SK-N-SH (cell line): Measurements from ENCODE around the gene ARID5A. TPM values are rescaled to one million over a fixed set of nuclear protein-coding genes. Genes with fewer than 3 reads are reported as not detected.

Experiments used
- CTCF ChIA-PET: fragments of 300-600, 350-600 bp; formaldehyde crosslinking; extraction: SDS; loops from one replicate; lab custom pipeline; 2021; lab: Yijun Ruan, JAX
- POLR2A ChIA-PET: fragments of 350-600 bp; sonication (Branson Sonifier 250); formaldehyde crosslinking; extraction: SDS; loops from one replicate; lab custom pipeline; 2020; ENCODE audit warnings: antibody characterized with exemption, inconsistent platforms; lab: Yijun Ruan, JAX
- DNase-seq: peaks from one replicate; pipeline ENCODE4 v3.0.0; 2012
- H2AFZ ChIP-seq: fragments of 200-600 bp; sonication (generic); 2 replicates; pipeline ENCODE4 v1.8.1; 2016; ENCODE audit warnings: antibody characterized with exemption, mild to moderate bottlenecking, low read depth
- H3F3A ChIP-seq: fragments of 200-600 bp; sonication (generic); replicated peaks from 2 replicates; pipeline ENCODE3; 2016; ENCODE audit warnings: antibody characterized with exemption, mild to moderate bottlenecking; ENCODE audit not compliant: insufficient read depth
- H3K27ac ChIP-seq, 2 experiments: fragments of 200-500 bp in 1 of 2; fragments of 200-600 bp in 1 of 2; sonication (Bioruptor generic) in 1 of 2; sonication (generic), shearing (Covaris generic) in 1 of 2; 2 replicates each; pipeline versions ENCODE4 v1.5.1 to v1.6.1; 2014 to 2016; ENCODE audit warnings: low read depth in 2 of 2, inconsistent platforms in 1 of 2, low read length in 1 of 2, mild to moderate bottlenecking in 1 of 2, mixed read lengths in 1 of 2
- H3K27me3 ChIP-seq: fragments of 200-600 bp; sonication (generic), shearing (Covaris generic); 2 replicates; pipeline ENCODE4 v1.6.1; 2016; ENCODE audit warnings: mixed run types; ENCODE audit not compliant: insufficient read depth
- H3K36me3 ChIP-seq, 2 experiments: fragments of 200-500 bp in 1 of 2; fragments of 200-600 bp in 1 of 2; sonication (Bioruptor generic) in 1 of 2; sonication (generic) in 1 of 2; replicated peaks in 1 of 2; 2 replicates each; pipeline versions ENCODE3 to v1.5.1; 2014 to 2016; ENCODE audit warnings: low read length in 1 of 2, mild to moderate bottlenecking in 1 of 2; ENCODE audit not compliant: insufficient read depth in 2 of 2, control insufficient read depth in 1 of 2
- H3K4me1 ChIP-seq, 2 experiments: fragments of 200-500 bp in 1 of 2; fragments of 200-600 bp in 1 of 2; sonication (Bioruptor generic) in 1 of 2; sonication (generic), shearing (Covaris generic) in 1 of 2; 2 replicates each; pipeline versions ENCODE4 v1.5.1 to v1.6.1; 2014 to 2016; ENCODE audit warnings: low read depth in 1 of 2, low read length in 1 of 2, mixed run types in 1 of 2; ENCODE audit not compliant: insufficient read depth in 2 of 2, control insufficient read depth in 1 of 2
- H3K4me2 ChIP-seq: fragments of 200-600 bp; sonication (generic), shearing (Covaris generic); 2 replicates; pipeline ENCODE4 v1.6.1; 2017; ENCODE audit warnings: mixed run types
- H3K4me3 ChIP-seq, 2 experiments: fragments of 200-500 bp in 1 of 2; fragments of 200-600 bp in 1 of 2; sonication (Bioruptor generic) in 1 of 2; sonication (generic), shearing (Covaris generic) in 1 of 2; 2 replicates each; pipeline versions ENCODE4 v1.5.1 to v1.8.1; 2014 to 2016; ENCODE audit warnings: low read depth in 2 of 2, inconsistent platforms in 1 of 2, low read length in 1 of 2, mild to moderate bottlenecking in 1 of 2, mixed read lengths in 1 of 2, moderate library complexity in 1 of 2
- H3K79me2 ChIP-seq: fragments of 200-600 bp; sonication (generic); 2 replicates; pipeline ENCODE4 v1.8.1; 2017; ENCODE audit warnings: mild to moderate bottlenecking; ENCODE audit not compliant: insufficient read depth
- H3K9ac ChIP-seq: fragments of 200-600 bp; sonication (generic); 2 replicates; pipeline ENCODE4 v1.6.1; 2017; ENCODE audit warnings: mixed run types
- H3K9me2 ChIP-seq: fragments of 200-600 bp; sonication (generic); 2 replicates; pipeline ENCODE4 v1.6.1; 2017; ENCODE audit warnings: mixed run types
- H3K9me3 ChIP-seq: fragments of 200-600 bp; sonication (generic); 2 replicates; pipeline ENCODE4 v1.6.1; 2017; ENCODE audit warnings: mixed run types, mild to moderate bottlenecking, moderate library complexity
- H4K20me1 ChIP-seq: fragments of 200-600 bp; sonication (generic); 2 replicates; pipeline ENCODE4 v1.6.1; 2017; ENCODE audit warnings: mild to moderate bottlenecking, mixed run types; ENCODE audit not compliant: insufficient read depth
- CHD2 ChIP-seq: fragments of 150-350 bp; IDR thresholded peaks from 2 replicates; pipeline ENCODE4 v1.6.1; 2018; ENCODE audit warnings: low read length; ENCODE audit not compliant: partially characterized antibody
- ELF1 ChIP-seq: IDR thresholded peaks from 2 replicates; pipeline ENCODE4 v1.4.0; 2012
- EP300 ChIP-seq, 2 experiments: IDR thresholded peaks; 2 replicates each; pipeline versions ENCODE4 v1.4.0 to v1.6.1; 2012; ENCODE audit warnings: borderline replicate concordance in 1 of 2, low read depth in 1 of 2, low read length in 1 of 2
- EZH2phosphoT487 ChIP-seq: fragments of 200-600 bp; sonication (generic); IDR thresholded peaks from 2 replicates; pipeline ENCODE4 v1.6.1; 2017; ENCODE audit warnings: low read depth, mixed run types, mild to moderate bottlenecking, antibody characterized with exemption, moderate library complexity, borderline replicate concordance
- FOXJ3 ChIP-seq: sonication (generic); formaldehyde crosslinking; IDR thresholded peaks from 2 replicates; pipeline ENCODE4 v1.5.1; 2020; ENCODE audit warnings: mild to moderate bottlenecking, missing genetic modification reagents
- FOXM1 ChIP-seq: IDR thresholded peaks from 2 replicates; pipeline ENCODE4 v1.4.0; 2012; ENCODE audit warnings: low read depth, mild to moderate bottlenecking
- JUND ChIP-seq: IDR thresholded peaks from 2 replicates; pipeline ENCODE4 v1.4.0; 2012
- MEF2A ChIP-seq: IDR thresholded peaks from 2 replicates; pipeline ENCODE4 v1.4.0; 2012; ENCODE audit warnings: low read depth, borderline replicate concordance
- NFIC ChIP-seq: IDR thresholded peaks from 2 replicates; pipeline ENCODE4 v1.4.0; 2012; ENCODE audit warnings: borderline replicate concordance
- NRF1 ChIP-seq: IDR thresholded peaks from 2 replicates; pipeline ENCODE4 v1.6.1; 2012; ENCODE audit warnings: low read depth, mild to moderate bottlenecking, low read length
- POLR2AphosphoS5 ChIP-seq: IDR thresholded peaks from 2 replicates; pipeline ENCODE4 v1.6.1; 2012; ENCODE audit warnings: low read depth, low read length
- RFX5 ChIP-seq: IDR thresholded peaks from 2 replicates; pipeline ENCODE4 v1.6.1; 2012; ENCODE audit warnings: mild to moderate bottlenecking, improper control_type of control experiment, low read length
- RXRA ChIP-seq: IDR thresholded peaks from 2 replicates; pipeline ENCODE4 v1.4.0; 2012; ENCODE audit warnings: low read depth, mild to moderate bottlenecking, borderline replicate concordance
- SIN3A ChIP-seq: IDR thresholded peaks from 2 replicates; pipeline ENCODE4 v1.6.1; 2012; ENCODE audit warnings: low read depth, mild to moderate bottlenecking, low read length, moderate library complexity, borderline replicate concordance
- WGBS: methylation state at CpG from one replicate; pipeline ENCODE4 v1.1.6; 2017; ENCODE audit warnings: low lambda C conversion rate; 5-methylcytosine and 5-hydroxymethylcytosine counted together
- polyA plus RNA-seq, 3 experiments: library from polyadenylated mRNA; depleted of rRNA; stranded (reverse); fragments of >200 nt; gene quantifications; 2 replicates each; pipeline ENCODE4 v1.2.3, GENCODE V29; 2012
- TF ChIP-seq, protein P1 (sequence below): IDR thresholded peaks from 2 replicates; pipeline ENCODE4 v1.4.0; 2012; ENCODE audit warnings: low read depth, borderline replicate concordance
- TF ChIP-seq, protein P2 (sequence below): fragments of 150-350 bp; IDR thresholded peaks from 2 replicates; pipeline ENCODE4 v1.6.1; 2016; ENCODE audit warnings: mild to moderate bottlenecking, low read depth, low read length
- TF ChIP-seq, protein P3 (sequence below): fragments of 150-350 bp; IDR thresholded peaks from 2 replicates; pipeline ENCODE4 v1.6.1; 2017; ENCODE audit warnings: antibody characterized with exemption, low read length, low read depth, borderline replicate concordance
- TF ChIP-seq, protein P4 (sequence below): IDR thresholded peaks from 2 replicates; pipeline ENCODE4; 2012
- TF ChIP-seq, protein P5 (sequence below): IDR thresholded peaks from 2 replicates; pipeline ENCODE4 v1.6.1; 2012; ENCODE audit warnings: mild to moderate bottlenecking, low read depth, low read length, moderate library complexity
- TF ChIP-seq, protein P6 (sequence below): fragments of 200-600 bp; sonication (generic); IDR thresholded peaks from 2 replicates; pipeline ENCODE4 v1.6.1; 2017; ENCODE audit warnings: antibody characterized with exemption, mild to moderate bottlenecking, moderate library complexity

Gene ARID5A
- polyA plus RNA-seq, 1 of the 3 experiments (the other 2 are of a cell fraction): 3.3 TPM

DNA sequence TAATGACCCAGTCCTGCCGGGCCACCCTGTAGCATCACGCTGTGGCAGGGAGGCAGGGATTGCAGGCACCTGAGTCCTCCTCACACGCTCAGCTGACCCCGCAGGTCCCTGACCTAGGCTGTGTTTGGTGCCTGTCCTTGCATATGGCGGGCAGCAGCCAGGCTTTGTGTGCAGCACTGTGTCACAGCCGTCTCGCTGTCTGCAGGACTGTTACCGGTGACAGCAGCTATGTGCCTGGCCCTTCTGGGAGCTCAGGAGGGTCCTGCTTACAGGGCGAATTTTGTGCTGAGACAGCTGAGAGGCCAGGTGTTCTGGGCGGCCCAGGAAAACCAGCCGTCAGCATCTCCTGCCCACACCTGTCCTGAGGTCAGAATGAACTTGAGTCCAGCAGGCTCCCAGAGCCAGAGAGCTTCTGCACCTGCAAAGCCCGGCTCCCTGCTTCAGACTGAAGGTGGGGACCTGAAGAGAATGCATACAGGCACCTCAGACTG is 10.4 kb upstream of the ARID5A start (continued):
- TF ChIP-seq, protein P1, sequence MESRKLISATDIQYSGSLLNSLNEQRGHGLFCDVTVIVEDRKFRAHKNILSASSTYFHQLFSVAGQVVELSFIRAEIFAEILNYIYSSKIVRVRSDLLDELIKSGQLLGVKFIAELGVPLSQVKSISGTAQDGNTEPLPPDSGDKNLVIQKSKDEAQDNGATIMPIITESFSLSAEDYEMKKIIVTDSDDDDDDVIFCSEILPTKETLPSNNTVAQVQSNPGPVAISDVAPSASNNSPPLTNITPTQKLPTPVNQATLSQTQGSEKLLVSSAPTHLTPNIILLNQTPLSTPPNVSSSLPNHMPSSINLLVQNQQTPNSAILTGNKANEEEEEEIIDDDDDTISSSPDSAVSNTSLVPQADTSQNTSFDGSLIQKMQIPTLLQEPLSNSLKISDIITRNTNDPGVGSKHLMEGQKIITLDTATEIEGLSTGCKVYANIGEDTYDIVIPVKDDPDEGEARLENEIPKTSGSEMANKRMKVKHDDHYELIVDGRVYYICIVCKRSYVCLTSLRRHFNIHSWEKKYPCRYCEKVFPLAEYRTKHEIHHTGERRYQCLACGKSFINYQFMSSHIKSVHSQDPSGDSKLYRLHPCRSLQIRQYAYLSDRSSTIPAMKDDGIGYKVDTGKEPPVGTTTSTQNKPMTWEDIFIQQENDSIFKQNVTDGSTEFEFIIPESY: no peak

DNA sequence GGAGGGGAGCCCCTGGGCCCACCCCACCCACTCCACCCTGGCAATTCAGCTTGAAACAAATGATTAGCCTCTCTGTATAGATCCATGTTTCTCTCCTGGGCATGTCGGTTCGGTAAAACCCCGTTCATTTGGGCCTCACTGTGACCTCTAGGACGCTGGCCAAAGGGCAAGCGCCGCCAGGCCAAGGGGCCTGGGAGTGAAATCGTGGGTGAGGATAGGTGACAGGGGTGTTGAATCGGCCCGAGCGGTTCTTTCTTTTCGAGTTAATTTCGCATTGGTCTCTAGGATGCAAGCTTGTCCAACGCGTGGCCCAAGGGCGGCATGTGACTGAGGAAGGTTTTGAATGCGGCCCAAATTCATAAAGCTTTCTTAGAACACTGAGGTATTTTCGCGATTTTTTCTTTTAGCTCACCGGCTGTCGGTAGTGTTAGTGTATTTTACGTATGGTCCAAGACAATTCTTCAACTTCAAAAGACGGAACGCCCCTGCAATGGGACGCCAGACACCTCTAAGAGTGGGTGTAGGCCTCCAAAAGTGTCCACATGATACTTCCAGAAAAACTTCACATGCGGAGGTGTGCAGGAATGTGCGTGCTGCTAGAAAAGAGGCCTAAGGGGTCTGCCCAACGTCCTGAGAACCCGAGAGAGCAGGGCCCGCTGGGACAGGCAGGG is 9.8 kb upstream of the ARID5A start:
- H3K4me3 ChIP-seq: no peak overlapping the region
- H3K27me3 ChIP-seq: no peaks in the 10 kb centered on the region
- no peaks in the 10 kb centered on the region for H3K36me3 ChIP-seq
- TF ChIP-seq, protein P2, sequence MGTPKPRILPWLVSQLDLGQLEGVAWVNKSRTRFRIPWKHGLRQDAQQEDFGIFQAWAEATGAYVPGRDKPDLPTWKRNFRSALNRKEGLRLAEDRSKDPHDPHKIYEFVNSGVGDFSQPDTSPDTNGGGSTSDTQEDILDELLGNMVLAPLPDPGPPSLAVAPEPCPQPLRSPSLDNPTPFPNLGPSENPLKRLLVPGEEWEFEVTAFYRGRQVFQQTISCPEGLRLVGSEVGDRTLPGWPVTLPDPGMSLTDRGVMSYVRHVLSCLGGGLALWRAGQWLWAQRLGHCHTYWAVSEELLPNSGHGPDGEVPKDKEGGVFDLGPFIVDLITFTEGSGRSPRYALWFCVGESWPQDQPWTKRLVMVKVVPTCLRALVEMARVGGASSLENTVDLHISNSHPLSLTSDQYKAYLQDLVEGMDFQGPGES: no peak
- TF ChIP-seq NFIC (no peak), FOXM1 (no peak), FOXJ3 (CRISPR knock-in tag) (no peak), EP300 (IDR thresholded peaks at IDR 0.05; ENCODE audit: borderline replicate concordance in 1 of 2, low read depth in 1 of 2, low read length in 1 of 2) (no peak), NRF1 (no peak), SIN3A (no peak), RFX5 (no peak), EZH2phosphoT487 (no peak), JUND (no peak), MEF2A (no peak), CHD2 (no peak), ELF1 (no peak), POLR2AphosphoS5 (no peak), RXRA (no peak)
- TF ChIP-seq, protein P3, sequence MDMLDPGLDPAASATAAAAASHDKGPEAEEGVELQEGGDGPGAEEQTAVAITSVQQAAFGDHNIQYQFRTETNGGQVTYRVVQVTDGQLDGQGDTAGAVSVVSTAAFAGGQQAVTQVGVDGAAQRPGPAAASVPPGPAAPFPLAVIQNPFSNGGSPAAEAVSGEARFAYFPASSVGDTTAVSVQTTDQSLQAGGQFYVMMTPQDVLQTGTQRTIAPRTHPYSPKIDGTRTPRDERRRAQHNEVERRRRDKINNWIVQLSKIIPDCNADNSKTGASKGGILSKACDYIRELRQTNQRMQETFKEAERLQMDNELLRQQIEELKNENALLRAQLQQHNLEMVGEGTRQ: no peak
- TF ChIP-seq, protein P4, sequence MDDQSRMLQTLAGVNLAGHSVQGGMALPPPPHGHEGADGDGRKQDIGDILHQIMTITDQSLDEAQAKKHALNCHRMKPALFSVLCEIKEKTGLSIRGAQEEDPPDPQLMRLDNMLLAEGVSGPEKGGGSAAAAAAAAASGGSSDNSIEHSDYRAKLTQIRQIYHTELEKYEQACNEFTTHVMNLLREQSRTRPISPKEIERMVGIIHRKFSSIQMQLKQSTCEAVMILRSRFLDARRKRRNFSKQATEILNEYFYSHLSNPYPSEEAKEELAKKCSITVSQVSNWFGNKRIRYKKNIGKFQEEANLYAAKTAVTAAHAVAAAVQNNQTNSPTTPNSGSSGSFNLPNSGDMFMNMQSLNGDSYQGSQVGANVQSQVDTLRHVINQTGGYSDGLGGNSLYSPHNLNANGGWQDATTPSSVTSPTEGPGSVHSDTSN: no peak
- TF ChIP-seq, protein P5, sequence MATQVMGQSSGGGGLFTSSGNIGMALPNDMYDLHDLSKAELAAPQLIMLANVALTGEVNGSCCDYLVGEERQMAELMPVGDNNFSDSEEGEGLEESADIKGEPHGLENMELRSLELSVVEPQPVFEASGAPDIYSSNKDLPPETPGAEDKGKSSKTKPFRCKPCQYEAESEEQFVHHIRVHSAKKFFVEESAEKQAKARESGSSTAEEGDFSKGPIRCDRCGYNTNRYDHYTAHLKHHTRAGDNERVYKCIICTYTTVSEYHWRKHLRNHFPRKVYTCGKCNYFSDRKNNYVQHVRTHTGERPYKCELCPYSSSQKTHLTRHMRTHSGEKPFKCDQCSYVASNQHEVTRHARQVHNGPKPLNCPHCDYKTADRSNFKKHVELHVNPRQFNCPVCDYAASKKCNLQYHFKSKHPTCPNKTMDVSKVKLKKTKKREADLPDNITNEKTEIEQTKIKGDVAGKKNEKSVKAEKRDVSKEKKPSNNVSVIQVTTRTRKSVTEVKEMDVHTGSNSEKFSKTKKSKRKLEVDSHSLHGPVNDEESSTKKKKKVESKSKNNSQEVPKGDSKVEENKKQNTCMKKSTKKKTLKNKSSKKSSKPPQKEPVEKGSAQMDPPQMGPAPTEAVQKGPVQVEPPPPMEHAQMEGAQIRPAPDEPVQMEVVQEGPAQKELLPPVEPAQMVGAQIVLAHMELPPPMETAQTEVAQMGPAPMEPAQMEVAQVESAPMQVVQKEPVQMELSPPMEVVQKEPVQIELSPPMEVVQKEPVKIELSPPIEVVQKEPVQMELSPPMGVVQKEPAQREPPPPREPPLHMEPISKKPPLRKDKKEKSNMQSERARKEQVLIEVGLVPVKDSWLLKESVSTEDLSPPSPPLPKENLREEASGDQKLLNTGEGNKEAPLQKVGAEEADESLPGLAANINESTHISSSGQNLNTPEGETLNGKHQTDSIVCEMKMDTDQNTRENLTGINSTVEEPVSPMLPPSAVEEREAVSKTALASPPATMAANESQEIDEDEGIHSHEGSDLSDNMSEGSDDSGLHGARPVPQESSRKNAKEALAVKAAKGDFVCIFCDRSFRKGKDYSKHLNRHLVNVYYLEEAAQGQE: no peak
- TF ChIP-seq, protein P6, sequence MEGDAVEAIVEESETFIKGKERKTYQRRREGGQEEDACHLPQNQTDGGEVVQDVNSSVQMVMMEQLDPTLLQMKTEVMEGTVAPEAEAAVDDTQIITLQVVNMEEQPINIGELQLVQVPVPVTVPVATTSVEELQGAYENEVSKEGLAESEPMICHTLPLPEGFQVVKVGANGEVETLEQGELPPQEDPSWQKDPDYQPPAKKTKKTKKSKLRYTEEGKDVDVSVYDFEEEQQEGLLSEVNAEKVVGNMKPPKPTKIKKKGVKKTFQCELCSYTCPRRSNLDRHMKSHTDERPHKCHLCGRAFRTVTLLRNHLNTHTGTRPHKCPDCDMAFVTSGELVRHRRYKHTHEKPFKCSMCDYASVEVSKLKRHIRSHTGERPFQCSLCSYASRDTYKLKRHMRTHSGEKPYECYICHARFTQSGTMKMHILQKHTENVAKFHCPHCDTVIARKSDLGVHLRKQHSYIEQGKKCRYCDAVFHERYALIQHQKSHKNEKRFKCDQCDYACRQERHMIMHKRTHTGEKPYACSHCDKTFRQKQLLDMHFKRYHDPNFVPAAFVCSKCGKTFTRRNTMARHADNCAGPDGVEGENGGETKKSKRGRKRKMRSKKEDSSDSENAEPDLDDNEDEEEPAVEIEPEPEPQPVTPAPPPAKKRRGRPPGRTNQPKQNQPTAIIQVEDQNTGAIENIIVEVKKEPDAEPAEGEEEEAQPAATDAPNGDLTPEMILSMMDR: no peak
- no peak overlapping the region for H3K27ac ChIP-seq
- peak overlapping the region; percentile 86 for H2AFZ ChIP-seq
- no peaks in the 10 kb centered on the region for H3K79me2 ChIP-seq
- ChIA-PET POLR2A (no interaction called here), CTCF (interaction anchor here (0.7 to 4.1 kb wide), 5 partner anchors 12 to 120 kb away, joined by 3 to 29 read pairs (median 7); no protein-coding TSS in a partner anchor)
- H3K9me2 ChIP-seq: no peaks in the 10 kb centered on the region
- 93% methylated on average over 29 of the region's 29 CpGs for WGBS
- no peak for DNase-seq
- H4K20me1 ChIP-seq: no peaks in the 10 kb centered on the region
- H3K4me1 ChIP-seq: peaks cover 8 to 10% of the 10 kb centered on the region in 2 experiments; a peak in 3 of 4 replicates
- no peak overlapping the region for H3K9ac ChIP-seq
- H3F3A ChIP-seq: peaks cover 4% of the 10 kb centered on the region
- H3K9me3 ChIP-seq: no peaks in the 10 kb centered on the region
- peak overlapping the region; percentile 41; the same call in 1 of the 2 replicates for H3K4me2 ChIP-seq
